Activated CD8-positive, alpha-beta memory T cell treated with anti-CD3 and anti-CD28 coated beads, Interleukin-2, amount 50 U/mL, for 48 hours (primary cell): Measurements from ENCODE around the gene OR51B2.
"Not testable (repeated sequence)": the region's sequence is repeated elsewhere in the genome, so short reads cannot be mapped to it uniquely, and the experiment has no call there.

ENCODE experiments used
- DNase-seq: peaks from one replicate; pipeline ENCODE4 v3.0.0-alpha.2; 2020

Gene OR51B2

GRCh38 chr11:5324197-5324596 is at the start of gene OR51B2:
Gene OR51B2, minus strand, starts transcription at chr11:5324297. Its CDS starts 0 bp downstream, at chr11:5324297.
- no peak for DNase-seq

- DNase-seq = no peak
These were observed 45.7 kb upstream of the OR51B2 start for GRCh38 chr11:5369789-5370188.

GRCh38 chr11:5368502-5369043 is 44.5 kb upstream of the OR51B2 start:
- DNase-seq = no peak

- no peak for DNase-seq
These were observed 43.5 kb upstream of the OR51B2 start for GRCh38 chr11:5367448-5368074.

- DNase-seq = no peak
These were observed 42.8 kb upstream of the OR51B2 start for GRCh38 chr11:5366856-5367255.

GRCh38 chr11:5366365-5366764 is 42.3 kb upstream of the OR51B2 start:
- DNase-seq = not testable (repeated sequence)

- no peak for DNase-seq
These were observed 40.1 kb upstream of the OR51B2 start for GRCh38 chr11:5364214-5364613.

GRCh38 chr11:5363679-5364078 is 39.6 kb upstream of the OR51B2 start:
- DNase-seq = no peak

- DNase-seq = no peak
These were observed 38.0 kb upstream of the OR51B2 start for GRCh38 chr11:5362017-5362625.

GRCh38 chr11:5356031-5356430 is 31.9 kb upstream of the OR51B2 start:
- not testable (repeated sequence) for DNase-seq

GRCh38 chr11:5351208-5351607 is 27.1 kb upstream of the OR51B2 start, which contains the start of gene OR51B6:
Gene OR51B6, plus strand, starts transcription at chr11:5351508. Its CDS starts 0 bp downstream, at chr11:5351508.
- no peak for DNase-seq

- DNase-seq = no peak
These were observed 25.5 kb upstream of the OR51B2 start for GRCh38 chr11:5349550-5349949.

- DNase-seq = no peak
These were observed 24.6 kb upstream of the OR51B2 start for GRCh38 chr11:5348551-5349194.

- no peak for DNase-seq
These were observed 21.7 kb upstream of the OR51B2 start for GRCh38 chr11:5345831-5346230.

- no peak for DNase-seq
These were observed 19.6 kb upstream of the OR51B2 start, which contains the start of gene OR51B5 for GRCh38 chr11:5343474-5344335. Gene OR51B5, minus strand, starts transcription at chr11:5343524. Its CDS starts 0 bp downstream, at chr11:5343524.

GRCh38 chr11:5339771-5340322 is 15.8 kb upstream of the OR51B2 start:
- no peak for DNase-seq

GRCh38 chr11:5337253-5337652 is 13.2 kb upstream of the OR51B2 start:
- not testable (repeated sequence) for DNase-seq

- no peak for DNase-seq
These were observed 12.2 kb upstream of the OR51B2 start for GRCh38 chr11:5336331-5336730.

GRCh38 chr11:5335170-5335569 is 11.1 kb upstream of the OR51B2 start:
- DNase-seq = no peak

- no peak for DNase-seq
These were observed 6.8 kb downstream of the OR51B2 start for GRCh38 chr11:5317292-5317691.

GRCh38 chr11:5313326-5314023 is 10.6 kb downstream of the OR51B2 start:
- not testable (repeated sequence) for DNase-seq

GRCh38 chr11:5310423-5310822 is 13.7 kb downstream of the OR51B2 start:
- DNase-seq = no peak
